Measurements from ENCODE around the gene SAFB2. TPM values are rescaled to one million over a fixed set of nuclear protein-coding genes. Genes with fewer than 3 reads are reported as not detected.
A peak's percentile ranks its signal among the peaks of the same experiment; 100 is the strongest.

Gene SAFB2
- total RNA-seq, 1 experiment from 2014 or later, result 86.9 TPM

- Histone ChIP-seq H3K9ac (ENCODE audit: low read length) (no peak overlapping the region), H3K27me3 (ENCODE audit: insufficient read depth, low read length) (peaks cover 10% of the 10 kb centered on the region; the same call in 1 of the 2 replicates), H2AFZ (ENCODE audit: low read depth, low read length, poor library complexity, severe bottlenecking) (no peak overlapping the region), H3K27ac (ENCODE audit: low read depth, low read length) (no peak overlapping the region), H3K4me2 (ENCODE audit: low read length) (no peak overlapping the region), H4K20me1 (ENCODE audit: insufficient read depth) (no peaks in the 10 kb centered on the region), H3K36me3 (ENCODE audit: control insufficient read depth in 1 of 2, insufficient read depth in 2 of 2, low read length in 2 of 2) (no peaks in the 10 kb centered on the region), H3K9me2 (ENCODE audit: insufficient read depth) (no peaks in the 10 kb centered on the region), H3K4me3 (replicated peaks in 1 of 2; ENCODE audit: low read depth in 1 of 2, low read length in 2 of 2) (no peak overlapping the region), H3K4me1 (ENCODE audit: control insufficient read depth in 1 of 2, insufficient read depth in 2 of 2, low read length in 2 of 2) (peaks cover 3 to 4% of the 10 kb centered on the region in 2 experiments; a peak in 3 of 4 replicates), H3K9me3 (ENCODE audit: control insufficient read depth in 1 of 2, insufficient read depth in 1 of 2, low read depth in 1 of 2, low read length in 2 of 2) (no peaks in the 10 kb centered on the region; a peak in 1 of 4 replicates), H3K79me2 (ENCODE audit: insufficient read depth, low read length) (no peaks in the 10 kb centered on the region)
- intact Hi-C loops (cut with micrococcal nuclease), result no loop called here
- no TSS peak for BruUV-seq (replicated peaks)
- POLR2A ChIA-PET, result no interaction called here
- CTCF ChIA-PET, result interaction anchor here (1.4 kb wide), 1 partner anchor 14 kb away, joined by 8 read pairs; no protein-coding TSS in a partner anchor
- ATAC-seq, result no peak
- RAD21 ChIA-PET (ENCODE audit: low non-redundant PET in 1 of 2, low total read pairs in 2 of 2, uncharacterized antibody in 2 of 2, unreplicated experiment in 2 of 2), result no interaction called here
- no peak for DNase-seq (ENCODE audit: low read depth, low spot score)
- TF ChIP-seq CBX3 (IDR thresholded peaks at IDR 0.05; ENCODE audit: low read depth) (no peak), ZBTB33 (IDR thresholded peaks at IDR 0.05; ENCODE audit: extremely low read depth, insufficient replicate concordance, low read length) (no peak)
Measured at GRCh38 chr19:5562280-5562679, 60.3 kb downstream of the SAFB2 start.

- POLR2A ChIA-PET, result no interaction called here
- intact Hi-C loops (cut with micrococcal nuclease), result no loop called here
- Histone ChIP-seq H3K79me2 (ENCODE audit: insufficient read depth, low read length) (no peaks in the 10 kb centered on the region), H3K4me3 (replicated peaks in 1 of 2; ENCODE audit: low read depth in 1 of 2, low read length in 2 of 2) (no peak overlapping the region), H3K9me3 (ENCODE audit: control insufficient read depth in 1 of 2, insufficient read depth in 1 of 2, low read depth in 1 of 2, low read length in 2 of 2) (no peaks in the 10 kb centered on the region; a peak in 1 of 4 replicates), H3K27me3 (ENCODE audit: insufficient read depth, low read length) (peaks cover 3% of the 10 kb centered on the region; the same call in 1 of the 2 replicates), H3K4me2 (ENCODE audit: low read length) (no peak overlapping the region), H3K36me3 (ENCODE audit: control insufficient read depth in 1 of 2, insufficient read depth in 2 of 2, low read length in 2 of 2) (no peaks in the 10 kb centered on the region), H3K9ac (ENCODE audit: low read length) (no peak overlapping the region), H3K4me1 (ENCODE audit: control insufficient read depth in 1 of 2, insufficient read depth in 2 of 2, low read length in 2 of 2) (no peaks in the 10 kb centered on the region), H3K9me2 (ENCODE audit: insufficient read depth) (no peaks in the 10 kb centered on the region), H3K27ac (ENCODE audit: low read depth, low read length) (no peak overlapping the region), H2AFZ (ENCODE audit: low read depth, low read length, poor library complexity, severe bottlenecking) (no peak overlapping the region), H4K20me1 (ENCODE audit: insufficient read depth) (no peaks in the 10 kb centered on the region)
- TF ChIP-seq ZFX (IDR thresholded peaks at IDR 0.05), result no peak
- TF ChIP-seq RAD21 (IDR thresholded peaks at IDR 0.05; ENCODE audit: low read depth), result peak; percentile 35; the same call in 1 of the 2 replicates
- TF ChIP-seq CBX3 (IDR thresholded peaks at IDR 0.05; ENCODE audit: low read depth), result peak; percentile 41; the same call in 1 of the 2 replicates
- peak in 2 of 3 experiments; percentile 62 to 89; a peak in 4 of 6 replicates for TF ChIP-seq CTCF (IDR thresholded peaks at IDR 0.05 in 2 of 3, conservative IDR thresholded peaks at IDR 0.05 in 1 of 3; ENCODE audit: borderline replicate concordance in 1 of 3, insufficient read depth in 1 of 3, low read depth in 2 of 3, low read length in 2 of 3)
- no TSS peak for BruUV-seq (replicated peaks)
- RAD21 ChIA-PET (ENCODE audit: low non-redundant PET in 1 of 2, low total read pairs in 2 of 2, uncharacterized antibody in 2 of 2, unreplicated experiment in 2 of 2), result interaction anchor here in 1 of 2 experiments (0.6 kb wide), 1 partner anchor 8 kb away, joined by 3 read pairs; no protein-coding TSS in a partner anchor
- ATAC-seq (no peak), DNase-seq (ENCODE audit: low read depth, low spot score) (no peak)
- CTCF ChIA-PET, result interaction anchor here (1.4 kb wide), 1 partner anchor 13 kb away, joined by 8 read pairs; no protein-coding TSS in a partner anchor
Measured at GRCh38 chr19:5561559-5561958, 61.0 kb downstream of the SAFB2 start.
